Measurements from ENCODE around the gene CCL20. TPM values are rescaled to one million over a fixed set of nuclear protein-coding genes. Genes with fewer than 3 reads are reported as not detected.

Gene CCL20
- total RNA-seq, 1 donor from 2014 or later = 1.7 TPM

- no peak overlapping the region for H3K27ac Mint-ChIP-seq
- H3K36me3 Mint-ChIP-seq = no peaks in the 10 kb centered on the region
- DNase-seq (ENCODE audit: extremely low spot score, unreplicated experiment) = no peak
- H3K4me1 Mint-ChIP-seq (ENCODE audit: unreplicated experiment) = no peaks in the 10 kb centered on the region
- TF ChIP-seq CTCF (conservative IDR thresholded peaks at IDR 0.05) = no peak
- H3K9me3 Mint-ChIP-seq = no peaks in the 10 kb centered on the region
- no peaks in the 10 kb centered on the region for H3K27me3 Mint-ChIP-seq
- H3K4me3 Mint-ChIP-seq = no peak overlapping the region
Observed at GRCh38 chr2:227772932-227773331, 40.7 kb upstream of the CCL20 start.

- H3K9me3 Mint-ChIP-seq = no peaks in the 10 kb centered on the region
- H3K27me3 Mint-ChIP-seq = no peaks in the 10 kb centered on the region
- no peaks in the 10 kb centered on the region for H3K36me3 Mint-ChIP-seq
- no peaks in the 10 kb centered on the region for H3K4me1 Mint-ChIP-seq (ENCODE audit: unreplicated experiment)
- DNase-seq (ENCODE audit: extremely low spot score, unreplicated experiment) = no peak
- peak; percentile 35 for TF ChIP-seq CTCF (conservative IDR thresholded peaks at IDR 0.05)
- no peak overlapping the region for H3K27ac Mint-ChIP-seq
- no peak overlapping the region for H3K4me3 Mint-ChIP-seq
Observed at GRCh38 chr2:227774011-227774624, 39.5 kb upstream of the CCL20 start.

- H3K4me3 Mint-ChIP-seq = no peak overlapping the region
- no peak overlapping the region for H3K27ac Mint-ChIP-seq
- no peaks in the 10 kb centered on the region for H3K36me3 Mint-ChIP-seq
- H3K4me1 Mint-ChIP-seq (ENCODE audit: unreplicated experiment) = no peaks in the 10 kb centered on the region
- H3K27me3 Mint-ChIP-seq = no peaks in the 10 kb centered on the region
- H3K9me3 Mint-ChIP-seq = no peaks in the 10 kb centered on the region
- DNase-seq (ENCODE audit: extremely low spot score, unreplicated experiment) = no peak
- no peak for TF ChIP-seq CTCF (conservative IDR thresholded peaks at IDR 0.05)
Observed at GRCh38 chr2:227774895-227775842, 38.5 kb upstream of the CCL20 start.

GRCh38 chr2:227780981-227781615 lies 32.5 kb upstream of the CCL20 start:
- no peak for DNase-seq (ENCODE audit: extremely low spot score, unreplicated experiment)
- Mint-ChIP-seq H3K27me3 (no peaks in the 10 kb centered on the region), H3K27ac (no peak overlapping the region), H3K4me3 (no peak overlapping the region), H3K4me1 (ENCODE audit: unreplicated experiment) (no peaks in the 10 kb centered on the region), H3K36me3 (no peaks in the 10 kb centered on the region), H3K9me3 (no peaks in the 10 kb centered on the region)
- no peak for TF ChIP-seq CTCF (conservative IDR thresholded peaks at IDR 0.05)

GRCh38 chr2:227781841-227782240 lies 31.8 kb upstream of the CCL20 start:
- Mint-ChIP-seq H3K4me3 (no peak overlapping the region), H3K27me3 (no peaks in the 10 kb centered on the region), H3K9me3 (no peaks in the 10 kb centered on the region), H3K27ac (no peak overlapping the region), H3K36me3 (no peaks in the 10 kb centered on the region), H3K4me1 (ENCODE audit: unreplicated experiment) (no peaks in the 10 kb centered on the region)
- no peak for TF ChIP-seq CTCF (conservative IDR thresholded peaks at IDR 0.05)
- no peak for DNase-seq (ENCODE audit: extremely low spot score, unreplicated experiment)

Data from type B pancreatic cell (in vitro differentiated cells).